ENCODE results near the gene LCE1C. TPM values are rescaled to one million over a fixed set of nuclear protein-coding genes. Genes with fewer than 3 reads are reported as not detected.

The LCE1C gene
- total RNA-seq, 2 donors from 2014 or later: not detected

DNA sequence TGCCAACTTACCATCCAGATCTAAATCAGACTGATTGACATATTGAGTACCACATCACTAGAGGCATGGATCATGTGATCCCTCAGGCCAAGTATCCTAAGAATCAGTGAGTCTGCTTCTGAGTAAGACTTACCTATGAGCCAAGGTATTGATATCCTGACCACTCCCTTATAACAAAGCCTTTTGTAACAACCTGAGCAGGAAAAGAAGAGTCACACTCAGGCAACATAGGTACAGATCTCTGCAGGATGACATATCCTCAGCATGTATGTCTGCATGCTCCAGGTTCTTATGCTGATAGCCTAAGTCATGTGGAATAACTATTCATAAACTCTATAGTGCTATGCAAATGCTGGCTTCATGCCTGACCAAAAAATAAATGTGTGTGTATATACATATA lies 18.5 kb upstream of the LCE1C start:
- intact Hi-C loops (cut with DNase I): no loop called here
- ATAC-seq (no peak), DNase-seq (no peak)
- H3K27me3 ChIP-seq: no peaks in the 10 kb centered on the region
- TF ChIP-seq, protein P1, sequence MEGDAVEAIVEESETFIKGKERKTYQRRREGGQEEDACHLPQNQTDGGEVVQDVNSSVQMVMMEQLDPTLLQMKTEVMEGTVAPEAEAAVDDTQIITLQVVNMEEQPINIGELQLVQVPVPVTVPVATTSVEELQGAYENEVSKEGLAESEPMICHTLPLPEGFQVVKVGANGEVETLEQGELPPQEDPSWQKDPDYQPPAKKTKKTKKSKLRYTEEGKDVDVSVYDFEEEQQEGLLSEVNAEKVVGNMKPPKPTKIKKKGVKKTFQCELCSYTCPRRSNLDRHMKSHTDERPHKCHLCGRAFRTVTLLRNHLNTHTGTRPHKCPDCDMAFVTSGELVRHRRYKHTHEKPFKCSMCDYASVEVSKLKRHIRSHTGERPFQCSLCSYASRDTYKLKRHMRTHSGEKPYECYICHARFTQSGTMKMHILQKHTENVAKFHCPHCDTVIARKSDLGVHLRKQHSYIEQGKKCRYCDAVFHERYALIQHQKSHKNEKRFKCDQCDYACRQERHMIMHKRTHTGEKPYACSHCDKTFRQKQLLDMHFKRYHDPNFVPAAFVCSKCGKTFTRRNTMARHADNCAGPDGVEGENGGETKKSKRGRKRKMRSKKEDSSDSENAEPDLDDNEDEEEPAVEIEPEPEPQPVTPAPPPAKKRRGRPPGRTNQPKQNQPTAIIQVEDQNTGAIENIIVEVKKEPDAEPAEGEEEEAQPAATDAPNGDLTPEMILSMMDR (IDR thresholded peaks at IDR 0.05): no peak
- TF ChIP-seq POLR2A (IDR thresholded peaks at IDR 0.05): no peak
- no peaks in the 10 kb centered on the region for H3K4me1 ChIP-seq
- no peaks in the 10 kb centered on the region for H3K36me3 ChIP-seq (replicated peaks in 1 of 2; ENCODE audit: insufficient read depth in 1 of 2, low read depth in 2 of 2)
- H3K4me3 ChIP-seq: no peak overlapping the region
- H3K9me3 ChIP-seq: no peaks in the 10 kb centered on the region
- H3K27ac ChIP-seq: no peak overlapping the region

DNA sequence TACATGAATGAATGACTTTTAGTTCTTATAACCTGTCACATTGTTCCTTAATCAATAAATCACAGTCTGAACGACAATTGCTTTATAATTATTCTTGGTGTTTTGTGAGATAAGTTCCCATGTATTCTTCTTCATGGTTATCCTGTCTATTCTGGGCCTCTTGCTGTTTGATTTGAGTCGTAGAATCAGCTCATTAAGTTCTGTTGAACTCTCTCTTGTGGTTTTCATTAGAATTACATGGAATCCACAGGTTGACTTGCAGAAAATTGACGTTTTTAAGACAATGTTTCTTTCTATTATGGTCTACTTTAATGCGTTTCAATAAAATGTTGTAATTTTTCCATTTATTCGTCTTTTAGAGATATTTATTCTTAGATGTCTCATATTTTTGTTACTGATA lies 16.8 kb upstream of the LCE1C start:
- no peaks in the 10 kb centered on the region for H3K9me3 ChIP-seq
- no peak overlapping the region for H3K27ac ChIP-seq
- TF ChIP-seq, protein P1 (IDR thresholded peaks at IDR 0.05): no peak
- no peak for TF ChIP-seq POLR2A (IDR thresholded peaks at IDR 0.05)
- 37 to 43% methylated on average over 5 of the region's 5 CpGs for WGBS, 2 donors
- DNase-seq (no peak), ATAC-seq (no peak)
- intact Hi-C loops (cut with DNase I): no loop called here
- no peaks in the 10 kb centered on the region for H3K36me3 ChIP-seq (replicated peaks in 1 of 2; ENCODE audit: insufficient read depth in 1 of 2, low read depth in 2 of 2)
- no peaks in the 10 kb centered on the region for H3K27me3 ChIP-seq
- H3K4me3 ChIP-seq: no peak overlapping the region
- no peaks in the 10 kb centered on the region for H3K4me1 ChIP-seq

DNA sequence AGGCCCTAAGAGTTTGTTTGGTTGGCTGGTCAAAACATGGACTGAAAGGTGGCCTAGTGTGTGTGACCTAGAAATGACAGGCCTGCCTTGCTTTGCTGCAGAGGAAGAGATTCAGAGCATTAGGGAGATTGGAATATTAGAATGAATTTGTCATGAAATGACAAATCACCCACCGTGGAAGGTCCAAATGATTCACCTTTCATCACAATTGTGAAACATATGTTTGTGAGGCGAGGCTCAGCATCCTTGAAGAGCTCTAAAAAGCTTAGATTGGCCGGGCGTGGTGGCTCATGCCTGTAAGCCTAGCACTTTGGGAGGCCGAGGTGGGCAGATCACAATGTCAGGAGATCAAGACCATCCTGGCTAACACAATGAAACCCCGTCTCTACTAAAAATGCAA lies 10.9 kb upstream of the LCE1C start:
- Histone ChIP-seq H3K27ac (no peak overlapping the region), H3K27me3 (no peaks in the 10 kb centered on the region), H3K36me3 (replicated peaks in 1 of 2; ENCODE audit: insufficient read depth in 1 of 2, low read depth in 2 of 2) (no peaks in the 10 kb centered on the region), H3K9me3 (no peaks in the 10 kb centered on the region), H3K4me1 (no peaks in the 10 kb centered on the region), H3K4me3 (no peak overlapping the region)
- TF ChIP-seq, protein P1 (IDR thresholded peaks at IDR 0.05): no peak
- TF ChIP-seq POLR2A (IDR thresholded peaks at IDR 0.05): no peak
- DNase-seq (no peak), ATAC-seq (no peak)
- intact Hi-C loops (cut with DNase I): no loop called here
- WGBS, 2 donors: 81 to 84% methylated on average over 6 of the region's 6 CpGs

DNA sequence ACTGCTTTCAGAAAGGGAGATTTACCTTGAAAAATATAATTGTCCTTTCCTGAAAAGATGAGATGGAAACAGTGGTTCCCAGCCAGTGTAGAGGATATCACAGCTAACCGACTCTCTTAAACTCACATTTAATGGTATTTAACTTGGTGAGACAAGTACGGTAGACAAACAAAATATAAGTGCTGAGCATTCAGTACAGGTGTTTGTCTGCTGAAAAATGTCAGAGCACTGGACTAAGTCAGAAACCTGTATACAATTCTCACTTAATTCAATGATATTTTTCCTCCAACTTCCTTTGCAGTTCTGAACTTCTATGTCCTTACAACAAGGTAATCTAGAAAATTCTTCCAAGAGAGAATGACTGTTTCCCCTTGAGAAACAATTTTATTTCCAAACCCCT lies 5.2 kb upstream of the LCE1C start, which contains the start of gene LCE1B:
LCE1B (plus strand) TSS at position 301 of the 400 bp plus-strand sequence. CDS start 476 bp downstream, outside the sequence.
- ATAC-seq (no peak), DNase-seq (no peak)
- intact Hi-C loops (cut with DNase I): no loop called here
- H3K27ac ChIP-seq: no peak within 1 kb of the TSS
- H3K4me1 ChIP-seq: no peaks in the 10 kb centered on the region
- WGBS, 2 donors: 56 to 81% methylated on average over 2 of the region's 2 CpGs
- no peaks in the 10 kb centered on the region for H3K9me3 ChIP-seq
- H3K27me3 ChIP-seq: no peaks in the 10 kb centered on the region
- TF ChIP-seq POLR2A (IDR thresholded peaks at IDR 0.05): no peak
- TF ChIP-seq, protein P1 (IDR thresholded peaks at IDR 0.05): no peak
- H3K4me3 ChIP-seq: no peak within 1 kb of the TSS
- no peaks in the 10 kb centered on the region for H3K36me3 ChIP-seq (replicated peaks in 1 of 2; ENCODE audit: insufficient read depth in 1 of 2, low read depth in 2 of 2)

GRCh38 chr1:152811050-152811449 lies 4.6 kb upstream of the LCE1C start:
- Histone ChIP-seq H3K4me1 (no peaks in the 10 kb centered on the region), H3K36me3 (replicated peaks in 1 of 2; ENCODE audit: insufficient read depth in 1 of 2, low read depth in 2 of 2) (no peaks in the 10 kb centered on the region), H3K9me3 (no peaks in the 10 kb centered on the region), H3K27ac (no peak overlapping the region), H3K27me3 (no peaks in the 10 kb centered on the region), H3K4me3 (no peak overlapping the region)
- no peak for ATAC-seq
- intact Hi-C loops (cut with DNase I): no loop called here
- no peak for DNase-seq
- 61 to 75% methylated on average over 1 to 2 of the region's 2 CpGs for WGBS, 2 donors
- TF ChIP-seq POLR2A (IDR thresholded peaks at IDR 0.05): no peak
- TF ChIP-seq, protein P1 (IDR thresholded peaks at IDR 0.05): no peak

All from body of pancreas (tissue), 4 donors.